Neural cell (in vitro differentiated cells): ENCODE results near the gene SNAP25.

Source experiments
- CTCF ChIP-seq: fragments of 450-650 bp; IDR thresholded peaks from 2 replicates; pipeline ENCODE4 v1.5.1; 2014; ENCODE audit warnings: antibody characterized with exemption, mild to moderate bottlenecking, moderate library complexity; ENCODE audit not compliant: poor library complexity, severe bottlenecking
- EZH2 ChIP-seq: fragments of 200-600, 300-800 bp; shearing (Covaris generic), sonication (generic); IDR thresholded peaks from 2 replicates; pipeline ENCODE4 v1.6.1; 2014; ENCODE audit warnings: antibody characterized with exemption, low read length, borderline replicate concordance, mild to moderate bottlenecking; ENCODE audit not compliant: insufficient read depth, poor library complexity, severe bottlenecking
- RAD21 ChIP-seq: fragments of 450-650 bp; conservative IDR thresholded peaks from 2 replicates; pipeline ENCODE4 v1.6.1; 2014; ENCODE audit warnings: antibody characterized with exemption, mild to moderate bottlenecking, moderate library complexity

GRCh38 chr20:10250902-10251301, 32.3 kb downstream of the SNAP25 start:
- no peak for TF ChIP-seq CTCF
- TF ChIP-seq RAD21 = no peak
- no peak for TF ChIP-seq EZH2
